GM12875 (cell line): ENCODE measurements around the gene ARHGEF7.

Experiments used
- H3K4me3 ChIP-seq: one replicate; pipeline ENCODE4 v1.5.1; 2011; ENCODE audit warnings: low read depth, low read length, control low read depth
- TF ChIP-seq, protein P1 (sequence below): IDR thresholded peaks from 2 replicates; pipeline ENCODE4 v1.5.1; 2011; ENCODE audit warnings: low read depth, mild to moderate bottlenecking, control low read depth, inconsistent platforms, low read length, moderate library complexity, borderline replicate concordance; ENCODE audit not compliant: insufficient read depth

The ARHGEF7 gene

DNA sequence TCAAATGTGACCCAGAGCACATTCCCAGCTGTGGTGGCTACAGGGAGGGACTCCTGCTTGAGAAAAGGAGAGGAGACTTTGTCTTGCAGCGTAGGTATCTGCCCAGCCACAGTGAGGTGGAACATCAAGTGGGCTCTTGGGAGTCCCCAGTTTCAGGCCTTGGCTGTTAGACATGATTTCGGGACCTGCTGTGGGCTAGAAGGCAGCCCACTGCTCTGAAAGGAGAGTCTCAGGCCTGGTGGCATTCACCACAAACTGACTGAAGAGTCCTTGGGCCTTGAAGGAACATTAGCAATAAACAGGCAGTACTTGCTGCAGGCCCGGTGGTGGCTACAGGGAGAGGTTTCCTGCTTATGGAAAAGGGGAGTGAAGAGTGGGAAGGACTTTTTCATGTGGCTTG is 143.5 kb downstream of the ARHGEF7 start:
- H3K4me3 ChIP-seq = no peak overlapping the region
- TF ChIP-seq, protein P1, sequence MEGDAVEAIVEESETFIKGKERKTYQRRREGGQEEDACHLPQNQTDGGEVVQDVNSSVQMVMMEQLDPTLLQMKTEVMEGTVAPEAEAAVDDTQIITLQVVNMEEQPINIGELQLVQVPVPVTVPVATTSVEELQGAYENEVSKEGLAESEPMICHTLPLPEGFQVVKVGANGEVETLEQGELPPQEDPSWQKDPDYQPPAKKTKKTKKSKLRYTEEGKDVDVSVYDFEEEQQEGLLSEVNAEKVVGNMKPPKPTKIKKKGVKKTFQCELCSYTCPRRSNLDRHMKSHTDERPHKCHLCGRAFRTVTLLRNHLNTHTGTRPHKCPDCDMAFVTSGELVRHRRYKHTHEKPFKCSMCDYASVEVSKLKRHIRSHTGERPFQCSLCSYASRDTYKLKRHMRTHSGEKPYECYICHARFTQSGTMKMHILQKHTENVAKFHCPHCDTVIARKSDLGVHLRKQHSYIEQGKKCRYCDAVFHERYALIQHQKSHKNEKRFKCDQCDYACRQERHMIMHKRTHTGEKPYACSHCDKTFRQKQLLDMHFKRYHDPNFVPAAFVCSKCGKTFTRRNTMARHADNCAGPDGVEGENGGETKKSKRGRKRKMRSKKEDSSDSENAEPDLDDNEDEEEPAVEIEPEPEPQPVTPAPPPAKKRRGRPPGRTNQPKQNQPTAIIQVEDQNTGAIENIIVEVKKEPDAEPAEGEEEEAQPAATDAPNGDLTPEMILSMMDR = no peak

DNA sequence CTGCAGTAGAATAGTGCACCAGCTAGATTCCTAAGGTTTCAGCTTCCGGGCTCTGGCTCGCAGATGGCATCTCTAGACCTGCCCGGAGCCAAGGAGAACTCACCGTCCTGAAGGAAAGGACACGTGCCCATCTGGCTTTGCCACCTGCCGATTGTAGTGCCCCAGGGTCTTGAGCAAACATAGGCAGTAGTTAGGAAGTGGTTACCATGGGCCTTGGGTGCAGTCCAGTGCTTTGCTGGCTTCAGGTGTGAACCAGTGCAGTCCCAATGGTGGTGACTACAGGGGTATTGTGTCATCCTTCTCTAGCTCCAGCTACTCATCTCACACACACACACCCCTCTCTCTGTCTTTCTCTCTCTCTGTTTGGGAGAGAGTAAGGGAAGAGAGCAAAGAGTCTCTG is 143.9 kb downstream of the ARHGEF7 start:
- no peak overlapping the region for H3K4me3 ChIP-seq
- TF ChIP-seq, protein P1 = no peak

DNA sequence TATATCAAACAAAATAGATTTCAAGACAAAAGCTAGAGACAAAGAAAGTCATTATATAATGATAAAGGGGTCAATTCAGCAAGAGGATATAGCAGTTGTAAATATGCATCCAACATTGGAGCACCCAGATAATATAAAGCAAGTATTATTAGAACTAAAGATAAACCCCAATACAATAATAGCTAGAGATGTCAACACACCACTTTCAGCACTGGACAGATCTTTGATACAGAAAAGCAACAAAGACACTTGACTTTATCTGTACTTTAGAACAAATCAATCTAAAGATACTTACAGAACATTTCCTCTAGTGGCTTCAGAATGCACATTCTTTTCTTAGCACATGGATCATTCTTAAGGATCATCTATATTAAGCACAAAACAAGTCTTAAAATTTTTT is 146.2 kb downstream of the ARHGEF7 start:
- TF ChIP-seq, protein P1 = no peak
- H3K4me3 ChIP-seq = no peak overlapping the region

DNA sequence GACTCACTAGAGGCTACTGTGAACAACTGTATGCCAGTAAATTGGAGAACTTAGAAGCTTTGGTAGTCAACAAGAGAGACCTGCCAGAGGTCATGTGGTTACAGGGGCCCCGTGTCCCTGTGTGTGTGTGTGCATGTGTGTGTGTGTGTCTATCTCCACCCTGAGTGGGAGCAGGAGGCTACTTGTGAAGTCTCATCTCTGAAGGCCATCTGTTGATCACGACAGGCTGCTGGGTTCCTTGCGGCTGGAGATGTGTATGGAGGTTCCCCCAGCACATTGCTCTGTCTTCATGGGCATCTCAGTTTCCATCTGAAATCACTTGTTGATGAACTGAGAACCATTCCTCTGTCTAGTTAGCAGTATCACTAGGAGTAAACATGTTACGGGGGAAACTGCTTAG is 147.2 kb downstream of the ARHGEF7 start:
- H3K4me3 ChIP-seq = no peak overlapping the region
- TF ChIP-seq, protein P1 = no peak

DNA sequence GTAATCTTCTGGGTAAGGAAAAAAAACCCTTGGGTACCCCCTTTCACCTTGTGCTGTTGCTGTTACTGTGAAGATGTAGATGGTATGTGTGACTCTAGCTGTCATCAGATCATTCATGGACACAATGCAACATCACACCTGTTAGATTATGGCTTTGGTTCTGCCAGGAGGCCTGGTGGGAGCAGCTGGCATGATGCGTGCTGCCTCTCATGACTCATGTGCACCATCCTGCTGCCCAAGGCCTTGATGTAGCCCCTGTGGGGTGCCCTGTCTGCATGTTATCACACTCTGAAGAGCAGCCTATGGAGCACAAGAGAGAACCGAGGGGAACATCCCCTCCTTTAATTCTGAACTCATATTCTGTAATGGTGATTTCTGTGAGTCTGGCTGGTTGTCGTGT is 147.6 kb downstream of the ARHGEF7 start:
- H3K4me3 ChIP-seq = no peak overlapping the region
- TF ChIP-seq, protein P1 = no peak

DNA sequence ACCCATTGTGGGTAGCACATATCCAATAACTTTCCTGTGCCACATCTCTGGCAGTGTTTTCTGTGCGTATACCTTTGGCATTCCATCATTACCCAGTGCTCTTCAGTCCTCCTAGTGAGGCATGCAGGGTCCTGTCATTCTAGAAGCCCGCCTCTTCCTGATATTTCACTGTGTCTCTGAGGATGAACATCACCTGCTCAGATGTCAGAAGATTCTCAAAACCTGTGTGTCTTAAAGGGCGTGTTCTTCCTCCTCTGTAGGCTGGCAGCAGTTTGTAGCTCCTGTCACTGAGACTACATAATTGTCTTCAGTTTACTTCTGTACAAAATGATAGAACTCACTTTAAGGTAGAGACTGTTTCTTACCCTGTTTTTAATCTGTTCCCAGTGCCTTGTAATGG is 148.5 kb downstream of the ARHGEF7 start:
- H3K4me3 ChIP-seq = no peak overlapping the region
- TF ChIP-seq, protein P1 = no peak

DNA sequence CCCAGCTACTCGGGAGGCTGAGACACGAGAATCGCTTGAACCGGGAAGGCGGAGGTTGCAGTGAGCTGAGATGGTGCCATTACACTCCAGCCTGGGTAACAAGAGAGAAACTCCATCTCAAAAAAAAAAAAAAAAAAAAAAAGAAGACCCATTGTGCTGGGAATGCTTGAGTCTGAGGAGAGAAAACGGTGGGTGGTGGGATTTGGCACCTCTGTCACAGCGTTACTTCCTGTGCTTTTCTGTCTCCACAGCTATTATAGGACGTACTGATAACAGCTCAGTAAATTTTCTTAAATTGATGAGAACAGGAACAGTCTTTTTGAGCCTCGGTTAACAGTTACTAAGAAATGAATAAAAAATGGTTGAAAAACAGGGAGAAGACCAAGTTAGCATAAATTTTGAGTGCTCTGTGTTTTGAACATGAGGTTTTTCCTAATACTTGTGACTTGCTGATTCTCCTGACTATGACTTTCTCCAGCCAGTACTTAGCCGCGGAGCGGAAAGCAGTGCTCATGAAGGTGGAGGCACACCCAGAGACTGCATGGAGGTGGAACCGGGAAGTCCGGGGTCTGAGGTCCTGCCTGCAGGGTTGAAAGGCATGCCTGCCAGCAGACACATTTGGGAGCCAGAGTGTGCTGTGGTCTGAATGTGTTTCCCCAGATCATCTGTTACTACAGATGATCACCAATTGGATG is 150.0 kb downstream of the ARHGEF7 start:
- TF ChIP-seq, protein P1 = no peak

More for the DNA sequence above, 150.0 kb downstream of the ARHGEF7 start:
- no peak overlapping the region for H3K4me3 ChIP-seq
